ENCODE results near the gene CEP19. TPM values are rescaled to one million over a fixed set of nuclear protein-coding genes. Genes with fewer than 3 reads are reported as not detected.
"Not testable (repeated sequence)": the region's sequence is repeated elsewhere in the genome, so short reads cannot be mapped to it uniquely, and the experiment has no call there.

Gene CEP19
- total and polyA plus RNA-seq, 2 of the 4 experiments (the other 2 are of a cell fraction): 1.1 to 1.4 TPM

DNA sequence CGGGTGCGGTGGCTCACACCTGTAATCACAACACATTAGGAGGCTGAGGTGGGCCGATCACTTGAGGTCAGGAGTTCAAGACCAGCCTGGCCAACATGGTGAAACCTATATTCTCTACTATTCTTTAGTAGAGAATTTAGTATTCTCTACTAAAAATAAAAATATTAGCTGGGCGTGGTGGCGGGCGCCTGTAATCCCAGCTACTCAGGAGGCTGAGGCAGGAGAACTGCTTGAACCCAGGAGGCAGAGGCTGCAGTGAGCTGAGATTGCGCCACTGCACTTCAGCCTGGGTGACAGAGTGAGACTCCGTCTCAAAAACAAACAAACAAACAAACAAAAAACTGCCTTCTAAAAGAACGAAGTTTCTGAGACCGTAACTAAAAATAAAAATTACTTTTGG lies 31.5 kb upstream of the CEP19 start:
- WGBS, 2 experiments (ENCODE audit: extremely low coverage in 2 of 2, insufficient read length in 1 of 2): no CpG with 5 or more reads among the region's 10 CpGs
- H4K91ac ChIP-seq (ENCODE audit: insufficient read depth, low read depth, low read length); H3K4ac ChIP-seq (ENCODE audit: low read depth, low read length); H3K36me3 ChIP-seq (ENCODE audit: control insufficient read depth, insufficient read depth, low read length); H2BK20ac ChIP-seq (ENCODE audit: low read depth, low read length); DNase-seq; H2AK9ac ChIP-seq (replicated peaks; ENCODE audit: low read depth, low read length, poor library complexity); H4K8ac ChIP-seq (ENCODE audit: low read depth in 2 of 2, low read length in 2 of 2); ATAC-seq (ENCODE audit: low read depth); dilution Hi-C loops (cut with HindIII; ENCODE audit: low sequenced_read_pairs, unreplicated experiment); in situ Hi-C loops (cut with MboI; ENCODE audit: low sequenced_read_pairs); H4K5ac ChIP-seq (ENCODE audit: low read depth, low read length); H2BK5ac ChIP-seq (ENCODE audit: low read depth, low read length, poor library complexity, severe bottlenecking); H3K4me3 ChIP-seq (ENCODE audit: insufficient read depth, low read depth, low read length); H3K27ac ChIP-seq (ENCODE audit: insufficient read depth, low read length); H2BK15ac ChIP-seq (ENCODE audit: low read depth, low read length); POLR2A ChIA-PET (ENCODE audit: unreplicated experiment); H3K4me1 ChIP-seq (ENCODE audit: control insufficient read depth, insufficient read depth, low read length); H3K9ac ChIP-seq (ENCODE audit: low read depth, low read length); H3K18ac ChIP-seq (ENCODE audit: low read depth, low read length); H2AFZ ChIP-seq (replicated peaks; ENCODE audit: low read length, poor library complexity); H3K9me3 ChIP-seq (ENCODE audit: control insufficient read depth, insufficient read depth, low read length); BruUV-seq (replicated peaks); CTCF ChIA-PET; H3K27me3 ChIP-seq (ENCODE audit: control insufficient read depth, insufficient read depth, low read length); H3K23ac ChIP-seq (ENCODE audit: low read depth, low read length); H2BK120ac ChIP-seq (ENCODE audit: low read depth, low read length); H3K56ac ChIP-seq (ENCODE audit: extremely low read depth, insufficient read depth, low read length); H3K14ac ChIP-seq (replicated peaks; ENCODE audit: low read depth, low read length); H3K4me2 ChIP-seq (ENCODE audit: low read depth, low read length); H3K9me1 ChIP-seq (ENCODE audit: insufficient read depth, low read length); H2AK5ac ChIP-seq (ENCODE audit: low read depth, low read length): not testable (repeated sequence)
- Histone ChIP-seq H4K20me1 (ENCODE audit: insufficient read depth, low read length) (peaks cover 51% of the 10 kb centered on the region), H3K79me1 (ENCODE audit: low read depth in 1 of 2, low read length in 2 of 2) (peaks cover 6 to 30% of the 10 kb centered on the region in 2 experiments; a peak in 3 of 4 replicates)
- intact Hi-C loops (cut with micrococcal nuclease): loop anchor here (5.0 kb wide), 3 partner anchors 34 to 199 kb away; partner anchors contain the start of gene NCBP2

All from IMR-90 (cell line).